Stomach (tissue), 4 donors: Measurements from ENCODE around the gene WFS1.

Experiments
- CTCF ChIP-seq, 7 experiments: fragments of 450-650 bp in 4 of 7; fragments of 200-600 bp in 3 of 7; sonication (generic) in 3 of 7; IDR thresholded peaks; one replicate each; pipeline ENCODE4 v1.5.1; 2016 to 2019; ENCODE audit warnings: antibody characterized with exemption in 7 of 7, control low read depth in 2 of 7, mild to moderate bottlenecking in 1 of 7
- POLR2A ChIP-seq, 4 donors: fragments of 450-650 bp; IDR thresholded peaks; one replicate each; pipeline ENCODE4 v1.6.1; 2016; ENCODE audit warnings: antibody characterized with exemption in 4 of 4, control low read depth in 2 of 4, mild to moderate bottlenecking in 1 of 4, moderate library complexity in 1 of 4

- TF ChIP-seq CTCF (IDR thresholded peaks at IDR 0.05) (no peak), POLR2A (IDR thresholded peaks at IDR 0.05) (no peak)
Observed at GRCh38 chr4:6345866-6346265, 76.2 kb downstream of the WFS1 start.
